ENCODE measurements around the gene KCNG2. TPM values are rescaled to one million over a fixed set of nuclear protein-coding genes. Genes with fewer than 3 reads are reported as not detected.

The KCNG2 gene
- total RNA-seq, 2 experiments from 2014 or later, result not detected

GRCh38 chr18:79857082-79857671 lies 59.4 kb downstream of the KCNG2 start:
- Histone ChIP-seq H3K9me3 (ENCODE audit: low read length) (no peaks in the 10 kb centered on the region), H3K9me2 (ENCODE audit: insufficient read depth, low read length) (no peaks in the 10 kb centered on the region), H3K4me2 (ENCODE audit: low read length) (no peak overlapping the region), H3K27ac (ENCODE audit: low read depth, low read length, poor library complexity, severe bottlenecking) (no peak overlapping the region), H2AFZ (ENCODE audit: low read length) (no peak overlapping the region), H3K4me3 (ENCODE audit: low read depth, low read length, poor library complexity, severe bottlenecking) (no peak overlapping the region), H3K36me3 (ENCODE audit: insufficient read depth, low read length) (no peaks in the 10 kb centered on the region), H4K20me1 (ENCODE audit: insufficient read depth, low read length) (no peaks in the 10 kb centered on the region), H3K79me2 (ENCODE audit: insufficient read depth, low read depth, low read length) (no peaks in the 10 kb centered on the region), H3K4me1 (ENCODE audit: insufficient read depth, low read length, poor library complexity, severe bottlenecking) (no peaks in the 10 kb centered on the region)
- ChIA-PET CTCF (ENCODE audit: unreplicated experiment) (no interaction called here), POLR2A (interaction anchor here (0.9 to 1.0 kb wide), 2 partner anchors 52 to 130 kb away, joined by 3 read pairs; no protein-coding TSS in a partner anchor)
- BruUV-seq (replicated peaks), result no TSS peak
- TF ChIP-seq CTCF (conservative IDR thresholded peaks at IDR 0.05; ENCODE audit: low read length), result no peak
- no peak for TF ChIP-seq EZH2phosphoT487 (IDR thresholded peaks at IDR 0.05; ENCODE audit: borderline replicate concordance, low read depth, low read length)
- no peak for DNase-seq (ENCODE audit: low spot score)
- intact Hi-C loops (cut with micrococcal nuclease; ENCODE audit: unreplicated experiment), result no loop called here

- no peak for DNase-seq (ENCODE audit: low spot score)
- H3K27ac ChIP-seq (ENCODE audit: low read depth, low read length, poor library complexity, severe bottlenecking), result no peak overlapping the region
- H3K4me3 ChIP-seq (ENCODE audit: low read depth, low read length, poor library complexity, severe bottlenecking), result no peak overlapping the region
- BruUV-seq (replicated peaks), result no TSS peak
- H3K36me3 ChIP-seq (ENCODE audit: insufficient read depth, low read length), result no peaks in the 10 kb centered on the region
- no peak overlapping the region for H3K4me2 ChIP-seq (ENCODE audit: low read length)
- intact Hi-C loops (cut with micrococcal nuclease; ENCODE audit: unreplicated experiment), result no loop called here
- H3K79me2 ChIP-seq (ENCODE audit: insufficient read depth, low read depth, low read length), result no peaks in the 10 kb centered on the region
- ChIA-PET CTCF (ENCODE audit: unreplicated experiment) (no interaction called here), POLR2A (interaction anchor here (0.6 to 0.7 kb wide), 2 partner anchors 12 to 154 kb away, joined by 3 to 5 read pairs; no protein-coding TSS in a partner anchor)
- H3K9me3 ChIP-seq (ENCODE audit: low read length), result no peaks in the 10 kb centered on the region
- H3K4me1 ChIP-seq (ENCODE audit: insufficient read depth, low read length, poor library complexity, severe bottlenecking), result no peaks in the 10 kb centered on the region
- no peak overlapping the region for H2AFZ ChIP-seq (ENCODE audit: low read length)
- H3K9me2 ChIP-seq (ENCODE audit: insufficient read depth, low read length), result no peaks in the 10 kb centered on the region
- H4K20me1 ChIP-seq (ENCODE audit: insufficient read depth, low read length), result no peaks in the 10 kb centered on the region
- TF ChIP-seq EZH2phosphoT487 (IDR thresholded peaks at IDR 0.05; ENCODE audit: borderline replicate concordance, low read depth, low read length) (no peak), CTCF (conservative IDR thresholded peaks at IDR 0.05; ENCODE audit: low read length) (no peak)
These were observed 61.6 kb downstream of the KCNG2 start for GRCh38 chr18:79859314-79859713.

- H3K79me2 ChIP-seq (ENCODE audit: insufficient read depth, low read depth, low read length), result no peaks in the 10 kb centered on the region
- ChIA-PET CTCF (ENCODE audit: unreplicated experiment) (interaction anchor here (0.5 kb wide), 1 partner anchor 172 kb away, joined by 10 read pairs; the partner anchor contains the start of gene RBFA), POLR2A (interaction anchor here (0.7 kb wide), 1 partner anchor 203 kb away, joined by 3 read pairs; no protein-coding TSS in a partner anchor)
- H3K9me3 ChIP-seq (ENCODE audit: low read length), result no peaks in the 10 kb centered on the region
- no peaks in the 10 kb centered on the region for H4K20me1 ChIP-seq (ENCODE audit: insufficient read depth, low read length)
- H3K4me2 ChIP-seq (ENCODE audit: low read length), result no peak overlapping the region
- no peaks in the 10 kb centered on the region for H3K9me2 ChIP-seq (ENCODE audit: insufficient read depth, low read length)
- no peak for TF ChIP-seq CTCF (conservative IDR thresholded peaks at IDR 0.05; ENCODE audit: low read length)
- no peak for TF ChIP-seq EZH2phosphoT487 (IDR thresholded peaks at IDR 0.05; ENCODE audit: borderline replicate concordance, low read depth, low read length)
- intact Hi-C loops (cut with micrococcal nuclease; ENCODE audit: unreplicated experiment), result no loop called here
- H3K36me3 ChIP-seq (ENCODE audit: insufficient read depth, low read length), result no peaks in the 10 kb centered on the region
- H3K27ac ChIP-seq (ENCODE audit: low read depth, low read length, poor library complexity, severe bottlenecking), result no peak overlapping the region
- no TSS peak for BruUV-seq (replicated peaks)
- H2AFZ ChIP-seq (ENCODE audit: low read length), result no peak overlapping the region
- no peak for DNase-seq (ENCODE audit: low spot score)
- H3K4me3 ChIP-seq (ENCODE audit: low read depth, low read length, poor library complexity, severe bottlenecking), result no peak overlapping the region
- no peaks in the 10 kb centered on the region for H3K4me1 ChIP-seq (ENCODE audit: insufficient read depth, low read length, poor library complexity, severe bottlenecking)
These were observed 63.9 kb downstream of the KCNG2 start for GRCh38 chr18:79861687-79862086.

Measured in OCI-LY7 (cell line).